Measurements from ENCODE around the gene ERVW-1.
"Not testable (repeated sequence)": the region's sequence is repeated elsewhere in the genome, so short reads cannot be mapped to it uniquely, and the experiment has no call there.

The ERVW-1 gene

DNA sequence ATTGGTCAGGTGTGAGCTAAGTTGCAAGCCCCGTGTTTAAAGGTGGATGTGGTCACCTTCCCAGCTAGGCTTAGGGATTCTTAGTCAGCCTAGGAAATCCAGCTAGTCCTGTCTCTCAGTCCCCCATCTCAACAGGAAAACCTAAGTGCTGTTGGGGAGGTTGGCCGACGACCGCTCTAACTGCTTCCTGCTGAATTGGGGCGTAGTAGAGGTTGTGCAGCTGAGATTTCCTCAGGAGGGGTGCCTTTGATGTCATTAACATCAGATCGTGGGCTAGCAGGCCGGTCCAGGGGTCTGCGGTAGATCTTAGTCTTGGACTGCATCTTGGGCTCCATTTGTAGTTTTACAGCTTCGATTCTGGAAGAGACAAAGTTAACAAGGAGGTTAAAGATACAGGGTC is 9.2 kb downstream of the ERVW-1 start:
- H3K9ac ChIP-seq (ENCODE audit: low read length); H3F3A ChIP-seq (ENCODE audit: insufficient read depth, low read length); H3K27me3 ChIP-seq (ENCODE audit: insufficient read depth, low read length); H3K9me3 ChIP-seq (ENCODE audit: low read length); H3K79me2 ChIP-seq (ENCODE audit: insufficient read depth, low read length); H3K9me2 ChIP-seq (ENCODE audit: low read depth, low read length); H3K4me3 ChIP-seq (ENCODE audit: low read depth, low read length, poor library complexity, severe bottlenecking); H3K4me1 ChIP-seq (ENCODE audit: insufficient read depth, low read length, severe bottlenecking); H4K20me1 ChIP-seq (ENCODE audit: insufficient read depth, low read length); H3K4me2 ChIP-seq (ENCODE audit: low read length); H3K36me3 ChIP-seq (ENCODE audit: insufficient read depth, low read length); H2AFZ ChIP-seq (ENCODE audit: low read length); H3K27ac ChIP-seq (ENCODE audit: low read depth, low read length, poor library complexity, severe bottlenecking): not testable (repeated sequence)

DNA sequence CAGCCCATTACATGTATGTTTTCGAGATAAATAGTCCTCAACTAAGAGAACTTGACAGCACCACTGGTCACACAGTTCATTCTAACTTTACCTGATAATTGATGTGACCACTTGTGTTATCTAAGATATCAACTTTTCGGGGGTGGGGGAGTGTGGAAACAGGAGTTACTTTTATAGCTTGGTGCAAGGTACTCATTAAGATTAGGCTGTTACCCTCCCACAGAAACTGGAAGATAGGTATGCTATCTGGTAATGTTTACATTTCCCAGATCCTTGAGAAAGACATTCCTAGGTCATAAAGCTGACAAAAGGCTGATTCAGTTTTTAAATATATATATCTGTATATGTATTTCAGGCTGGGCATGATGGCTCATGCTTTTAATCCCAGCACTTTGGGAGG is 11.1 kb downstream of the ERVW-1 start:
- H3K27ac ChIP-seq (ENCODE audit: low read depth, low read length, poor library complexity, severe bottlenecking), result no peak overlapping the region
- H3K4me2 ChIP-seq (ENCODE audit: low read length), result no peak overlapping the region
- H3K79me2 ChIP-seq (ENCODE audit: insufficient read depth, low read length), result no peaks in the 10 kb centered on the region
- no peaks in the 10 kb centered on the region for H3F3A ChIP-seq (ENCODE audit: insufficient read depth, low read length)
- no peaks in the 10 kb centered on the region; the same call in 1 of the 2 replicates for H3K36me3 ChIP-seq (ENCODE audit: insufficient read depth, low read length)
- TF ChIP-seq CTCF (IDR thresholded peaks at IDR 0.05; ENCODE audit: low read length) (no peak), EZH2 (IDR thresholded peaks at IDR 0.05; ENCODE audit: borderline replicate concordance, low read length) (no peak)
- H2AFZ ChIP-seq (ENCODE audit: low read length), result no peak overlapping the region
- H3K9ac ChIP-seq (ENCODE audit: low read length), result no peak overlapping the region
- H3K9me3 ChIP-seq (ENCODE audit: low read length), result peaks cover 3% of the 10 kb centered on the region; the same call in 1 of the 2 replicates
- no peaks in the 10 kb centered on the region for H3K9me2 ChIP-seq (ENCODE audit: low read depth, low read length)
- H3K4me1 ChIP-seq (ENCODE audit: insufficient read depth, low read length, severe bottlenecking), result peaks cover 2% of the 10 kb centered on the region
- H3K4me3 ChIP-seq (ENCODE audit: low read depth, low read length, poor library complexity, severe bottlenecking), result no peak overlapping the region
- H4K20me1 ChIP-seq (ENCODE audit: insufficient read depth, low read length), result no peaks in the 10 kb centered on the region
- H3K27me3 ChIP-seq (ENCODE audit: insufficient read depth, low read length), result no peaks in the 10 kb centered on the region

GRCh38 chr7:92464515-92464914 is 13.2 kb downstream of the ERVW-1 start:
- Histone ChIP-seq H3K9me2 (ENCODE audit: low read depth, low read length) (no peaks in the 10 kb centered on the region), H3K27me3 (ENCODE audit: insufficient read depth, low read length) (no peaks in the 10 kb centered on the region)

More at GRCh38 chr7:92464515-92464914, 13.2 kb downstream of the ERVW-1 start:
- Histone ChIP-seq H3K4me3 (ENCODE audit: low read depth, low read length, poor library complexity, severe bottlenecking) (no peak overlapping the region), H3F3A (ENCODE audit: insufficient read depth, low read length) (no peaks in the 10 kb centered on the region), H3K9me3 (ENCODE audit: low read length) (peaks cover 3% of the 10 kb centered on the region; the same call in 1 of the 2 replicates), H2AFZ (ENCODE audit: low read length) (no peak overlapping the region), H3K4me1 (ENCODE audit: insufficient read depth, low read length, severe bottlenecking) (peaks cover 10% of the 10 kb centered on the region), H3K9ac (ENCODE audit: low read length) (no peak overlapping the region), H3K79me2 (ENCODE audit: insufficient read depth, low read length) (no peaks in the 10 kb centered on the region), H3K27ac (ENCODE audit: low read depth, low read length, poor library complexity, severe bottlenecking) (no peak overlapping the region), H3K4me2 (ENCODE audit: low read length) (no peak overlapping the region), H3K36me3 (ENCODE audit: insufficient read depth, low read length) (no peaks in the 10 kb centered on the region), H4K20me1 (ENCODE audit: insufficient read depth, low read length) (no peaks in the 10 kb centered on the region)
- TF ChIP-seq CTCF (IDR thresholded peaks at IDR 0.05; ENCODE audit: low read length), result no peak

Measured in OCI-LY1 (cell line).